ENCODE data around the gene S100A4. TPM values are rescaled to one million over a fixed set of nuclear protein-coding genes. Genes with fewer than 3 reads are reported as not detected.

S100A4 gene
- total RNA-seq, 1 donor from 2014 or later: 337 TPM

DNA sequence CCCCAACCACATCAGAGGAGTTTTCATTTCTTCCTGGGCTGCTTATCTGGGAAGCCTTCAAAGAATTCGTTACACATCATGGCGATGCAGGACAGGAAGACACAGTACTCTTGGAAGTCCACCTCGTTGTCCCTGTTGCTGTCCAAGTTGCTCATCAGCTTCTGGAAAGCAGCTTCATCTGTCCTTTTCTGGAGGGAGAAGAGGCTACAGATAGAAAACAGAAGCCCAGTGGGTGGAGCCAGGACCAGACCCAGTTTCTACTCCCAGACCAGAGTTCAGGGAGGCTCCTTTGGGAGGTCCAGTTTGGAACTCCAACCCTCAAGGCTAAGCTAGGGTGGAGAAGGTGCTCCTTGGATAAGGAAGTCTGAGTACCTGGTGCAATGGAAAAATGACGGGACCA lies 1.9 kb downstream of the S100A4 start:
- H3K4me3 Mint-ChIP-seq (ENCODE audit: unreplicated experiment): peak overlapping the region; percentile 78
- H3K27ac Mint-ChIP-seq (ENCODE audit: unreplicated experiment): peak overlapping the region; percentile 99
- no peak for DNase-seq (ENCODE audit: extremely low spot score, unreplicated experiment)
- TF ChIP-seq, protein P1, sequence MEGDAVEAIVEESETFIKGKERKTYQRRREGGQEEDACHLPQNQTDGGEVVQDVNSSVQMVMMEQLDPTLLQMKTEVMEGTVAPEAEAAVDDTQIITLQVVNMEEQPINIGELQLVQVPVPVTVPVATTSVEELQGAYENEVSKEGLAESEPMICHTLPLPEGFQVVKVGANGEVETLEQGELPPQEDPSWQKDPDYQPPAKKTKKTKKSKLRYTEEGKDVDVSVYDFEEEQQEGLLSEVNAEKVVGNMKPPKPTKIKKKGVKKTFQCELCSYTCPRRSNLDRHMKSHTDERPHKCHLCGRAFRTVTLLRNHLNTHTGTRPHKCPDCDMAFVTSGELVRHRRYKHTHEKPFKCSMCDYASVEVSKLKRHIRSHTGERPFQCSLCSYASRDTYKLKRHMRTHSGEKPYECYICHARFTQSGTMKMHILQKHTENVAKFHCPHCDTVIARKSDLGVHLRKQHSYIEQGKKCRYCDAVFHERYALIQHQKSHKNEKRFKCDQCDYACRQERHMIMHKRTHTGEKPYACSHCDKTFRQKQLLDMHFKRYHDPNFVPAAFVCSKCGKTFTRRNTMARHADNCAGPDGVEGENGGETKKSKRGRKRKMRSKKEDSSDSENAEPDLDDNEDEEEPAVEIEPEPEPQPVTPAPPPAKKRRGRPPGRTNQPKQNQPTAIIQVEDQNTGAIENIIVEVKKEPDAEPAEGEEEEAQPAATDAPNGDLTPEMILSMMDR (IDR thresholded peaks at IDR 0.05): no peak
- no peaks in the 10 kb centered on the region for H3K27me3 Mint-ChIP-seq (ENCODE audit: unreplicated experiment)
- no peaks in the 10 kb centered on the region for H3K9me3 Mint-ChIP-seq (ENCODE audit: unreplicated experiment)
- H3K4me1 Mint-ChIP-seq (ENCODE audit: unreplicated experiment): peaks cover 96% of the 10 kb centered on the region
- H3K36me3 Mint-ChIP-seq (ENCODE audit: unreplicated experiment): no peaks in the 10 kb centered on the region

DNA sequence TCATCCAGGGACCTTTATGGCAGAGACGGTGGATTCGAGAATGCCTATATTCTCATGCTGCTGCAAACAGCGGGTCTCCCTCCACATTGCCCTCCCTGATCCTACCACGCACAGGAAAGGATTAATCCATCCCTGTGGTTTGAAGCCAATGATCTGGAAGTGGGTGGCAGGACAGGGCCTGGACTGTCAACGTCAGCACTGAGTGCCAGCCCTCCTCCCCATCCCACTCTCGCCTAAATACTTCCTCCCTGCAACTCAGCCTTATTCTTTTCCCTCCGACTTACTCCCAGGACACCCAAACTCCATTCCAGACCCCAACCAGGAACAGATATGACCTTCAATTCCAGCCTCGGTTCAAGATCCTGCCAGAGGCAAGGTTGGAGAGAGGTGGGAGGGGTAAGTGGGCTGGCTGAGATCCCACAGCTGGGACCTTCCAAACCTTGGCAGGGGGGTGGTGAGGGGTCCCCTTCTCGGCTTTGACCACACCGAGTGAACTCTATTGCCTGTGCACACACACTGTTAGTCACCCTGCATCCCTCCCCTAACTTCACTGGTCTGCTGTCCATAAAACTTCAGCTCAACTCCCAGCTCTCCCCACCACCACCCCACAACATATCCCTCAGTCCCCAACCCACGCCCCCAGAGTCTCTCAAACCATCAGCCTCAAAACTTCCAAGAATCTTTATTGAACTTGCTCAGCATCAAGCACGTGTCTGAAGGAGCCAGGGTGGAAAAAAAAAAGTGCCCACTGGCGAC lies 2.5 kb downstream of the S100A4 start:
- no peak for DNase-seq (ENCODE audit: extremely low spot score, unreplicated experiment)
- Mint-ChIP-seq H3K27me3 (ENCODE audit: unreplicated experiment) (no peaks in the 10 kb centered on the region), H3K27ac (ENCODE audit: unreplicated experiment) (peak overlapping the region; percentile 99), H3K9me3 (ENCODE audit: unreplicated experiment) (no peaks in the 10 kb centered on the region), H3K4me1 (ENCODE audit: unreplicated experiment) (peaks cover 95% of the 10 kb centered on the region), H3K4me3 (ENCODE audit: unreplicated experiment) (peak overlapping the region; percentile 53), H3K36me3 (ENCODE audit: unreplicated experiment) (no peaks in the 10 kb centered on the region)
- TF ChIP-seq, protein P1 (IDR thresholded peaks at IDR 0.05): no peak

DNA sequence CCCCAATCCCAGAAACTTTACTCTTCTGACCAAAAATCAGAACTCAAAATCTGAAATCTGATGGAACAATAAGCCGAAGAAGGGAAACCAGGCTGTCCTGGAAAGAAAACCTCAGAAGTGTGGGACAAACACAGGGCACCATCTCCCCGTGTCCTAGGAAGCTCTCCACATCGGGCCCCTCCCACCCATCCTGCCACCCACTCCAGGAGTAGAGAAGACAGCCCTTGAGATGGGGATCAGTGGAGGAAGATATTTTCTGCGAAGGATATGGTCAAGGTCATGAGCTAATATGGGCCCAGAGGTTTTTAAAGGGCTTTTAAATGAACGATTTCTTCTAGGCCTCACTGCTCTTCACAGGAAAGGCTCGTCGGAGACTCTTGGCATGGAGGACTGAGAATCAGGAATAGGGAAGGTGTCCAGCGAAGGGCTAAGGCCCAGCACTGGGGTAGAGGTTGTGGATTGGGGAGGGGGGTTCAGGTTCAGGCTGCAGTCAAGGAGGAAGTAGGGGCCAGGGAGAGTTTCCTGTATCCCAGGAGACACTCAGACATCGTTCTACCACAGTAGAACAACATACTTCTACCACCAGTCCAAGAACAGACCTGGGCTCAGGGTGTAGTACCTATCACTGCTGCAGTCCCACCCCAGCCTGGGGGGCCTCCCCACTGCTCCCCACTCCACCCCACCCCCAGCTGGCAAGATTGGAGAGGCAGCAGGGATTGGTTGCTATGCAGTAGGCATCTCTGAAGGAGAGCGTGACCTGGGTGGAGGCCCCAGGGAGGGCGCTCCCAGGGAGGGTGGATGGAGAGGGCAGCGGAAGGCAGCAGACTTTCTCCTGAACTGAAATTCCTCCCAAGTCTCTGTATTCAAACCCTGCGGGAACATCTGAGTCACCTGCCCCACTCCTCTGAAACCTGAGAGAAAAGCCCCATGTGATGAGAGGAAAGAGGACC lies 3.7 kb downstream of the S100A4 start:
- H3K9me3 Mint-ChIP-seq (ENCODE audit: unreplicated experiment): no peaks in the 10 kb centered on the region
- peaks cover 84% of the 10 kb centered on the region for H3K4me1 Mint-ChIP-seq (ENCODE audit: unreplicated experiment)
- H3K27ac Mint-ChIP-seq (ENCODE audit: unreplicated experiment): peak overlapping the region; percentile 99
- no peaks in the 10 kb centered on the region for H3K36me3 Mint-ChIP-seq (ENCODE audit: unreplicated experiment)
- no peaks in the 10 kb centered on the region for H3K27me3 Mint-ChIP-seq (ENCODE audit: unreplicated experiment)
- DNase-seq (ENCODE audit: extremely low spot score, unreplicated experiment): no peak
- H3K4me3 Mint-ChIP-seq (ENCODE audit: unreplicated experiment): no peak overlapping the region
- TF ChIP-seq, protein P1 (IDR thresholded peaks at IDR 0.05): no peak

DNA sequence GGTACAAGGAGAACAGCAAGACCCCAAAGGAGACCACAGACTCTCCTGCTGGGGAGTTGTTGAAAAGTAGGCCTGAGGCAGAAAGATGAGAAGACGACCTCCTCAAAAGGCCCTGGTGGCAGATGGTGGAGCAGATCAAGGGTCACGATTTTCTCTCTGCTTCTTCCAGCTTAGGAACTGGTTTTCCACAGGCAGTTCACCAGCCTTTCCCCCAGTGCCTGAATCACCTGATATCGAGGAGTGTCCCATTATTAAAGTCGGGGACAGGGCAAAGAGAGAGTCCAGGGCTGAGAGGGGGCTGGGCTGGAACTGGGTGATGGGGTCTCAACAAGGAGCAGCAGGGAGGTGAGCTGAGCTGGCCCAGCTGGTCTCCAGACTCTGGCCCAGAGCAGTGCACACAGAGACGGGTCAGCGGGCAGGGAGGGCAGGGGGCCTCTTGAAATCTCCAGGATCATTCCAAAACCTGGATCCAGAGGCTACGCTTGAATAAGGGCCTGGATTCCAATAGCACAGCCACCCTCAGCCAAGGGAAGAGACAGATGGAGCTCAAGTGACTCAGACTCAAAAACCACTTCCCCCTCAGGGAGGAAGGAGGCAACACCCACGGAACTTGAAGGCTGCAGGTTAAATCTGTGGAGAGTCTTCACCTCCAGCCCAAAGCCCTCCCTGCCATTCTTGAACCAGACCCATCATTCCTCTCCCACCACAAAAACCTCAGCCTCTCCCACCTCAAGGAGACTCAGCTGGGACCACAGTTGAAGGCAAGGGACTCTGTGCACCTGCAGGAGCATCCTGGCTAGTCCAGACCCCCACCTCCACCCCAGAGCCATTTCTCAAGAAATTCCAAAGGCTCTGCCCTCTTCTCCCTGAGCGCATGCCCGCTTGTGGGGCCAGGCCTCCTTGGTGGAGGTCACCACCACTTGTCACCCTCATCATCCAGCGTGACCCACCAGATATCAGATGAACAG lies 4.9 kb downstream of the S100A4 start, which contains the start of gene S100A5:
Gene S100A5 (minus strand): TSS at position 541 of the 968 bp plus-strand sequence. CDS start 743 bp downstream, outside the sequence.
- Mint-ChIP-seq H3K27me3 (ENCODE audit: unreplicated experiment) (no peaks in the 10 kb centered on the region), H3K36me3 (ENCODE audit: unreplicated experiment) (no peaks in the 10 kb centered on the region), H3K4me1 (ENCODE audit: unreplicated experiment) (peaks cover 72% of the 10 kb centered on the region), H3K4me3 (ENCODE audit: unreplicated experiment) (no peak within 1 kb of the TSS), H3K9me3 (ENCODE audit: unreplicated experiment) (no peaks in the 10 kb centered on the region), H3K27ac (ENCODE audit: unreplicated experiment) (peak within 1 kb of the TSS; percentile 99)
- no peak for DNase-seq (ENCODE audit: extremely low spot score, unreplicated experiment)
- TF ChIP-seq, protein P1 (IDR thresholded peaks at IDR 0.05): no peak
